Measurements from ENCODE around the gene FKRP. TPM values are rescaled to one million over a fixed set of nuclear protein-coding genes. Genes with fewer than 3 reads are reported as not detected.

FKRP gene
- total and polyA plus RNA-seq, 2 of the 13 experiments (the other 11 are each of a cell fraction or from before 2014, with no cell fraction given): 7.3 to 9.8 TPM

DNA sequence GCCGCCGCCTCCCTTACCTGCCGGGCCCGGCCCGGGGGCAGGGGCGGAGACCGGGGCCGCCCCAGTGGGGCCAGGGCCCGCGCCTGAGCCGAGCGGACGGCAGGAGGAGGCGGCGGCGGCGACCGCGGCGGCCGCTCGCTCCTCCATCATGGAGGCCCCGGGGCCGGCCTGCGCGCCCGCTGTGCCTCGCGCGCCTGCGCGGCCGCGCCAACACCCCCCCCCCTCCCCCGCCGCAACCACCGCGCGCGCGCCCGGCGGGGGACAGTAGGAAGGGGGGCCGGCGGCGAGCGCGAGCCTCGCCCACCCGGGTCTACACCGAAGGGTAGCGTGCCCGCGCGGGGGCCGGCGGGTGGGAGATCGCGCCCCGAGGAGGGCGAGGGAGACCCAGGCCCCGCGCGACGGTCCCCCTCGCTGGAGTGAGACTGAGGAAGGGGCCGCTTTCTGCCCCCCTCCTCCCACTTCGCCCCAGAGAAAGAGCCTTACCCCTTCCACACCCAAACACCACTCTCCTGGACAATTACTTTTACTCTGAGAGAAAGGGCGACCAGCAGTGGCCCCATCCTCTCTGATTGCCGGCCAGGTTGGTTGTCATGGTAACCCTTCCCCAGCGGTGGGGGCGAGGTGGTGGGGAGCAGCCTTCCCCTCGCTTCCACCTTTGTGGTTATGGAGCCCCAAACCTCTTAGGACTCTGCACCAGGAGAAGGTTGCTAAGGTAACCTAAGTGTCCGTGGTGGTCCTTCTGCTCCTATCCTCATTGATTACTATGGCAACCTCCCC lies 612 bp downstream of the FKRP start, which contains the start of gene STRN4 (continued):
- TF ChIP-seq ZIK1 (CRISPR knock-in tag; IDR thresholded peaks at IDR 0.05; ENCODE audit: borderline replicate concordance, low read depth) (no peak), ZNF672 (CRISPR knock-in tag; IDR thresholded peaks at IDR 0.05) (no peak), TSC22D2 (CRISPR knock-in tag; IDR thresholded peaks at IDR 0.05; ENCODE audit: borderline replicate concordance) (no peak), ZMYM2 (CRISPR knock-in tag; IDR thresholded peaks at IDR 0.05) (no peak), SMYD3 (CRISPR knock-in tag; IDR thresholded peaks at IDR 0.05) (no peak), ZFY (CRISPR knock-in tag; IDR thresholded peaks at IDR 0.05) (peak; percentile 41), ZNF274 (CRISPR knock-in tag; IDR thresholded peaks at IDR 0.05) (no peak), CSRNP1 (CRISPR knock-in tag; IDR thresholded peaks at IDR 0.05) (no peak), BRCA1 (CRISPR knock-in tag; IDR thresholded peaks at IDR 0.05) (no peak), NBN (conservative IDR thresholded peaks at IDR 0.05) (no peak), ZNF562 (CRISPR knock-in tag; IDR thresholded peaks at IDR 0.05; ENCODE audit: borderline replicate concordance) (no peak), NFAT5 (CRISPR knock-in tag; IDR thresholded peaks at IDR 0.05) (no peak), BCL6 (CRISPR knock-in tag; IDR thresholded peaks at IDR 0.05) (no peak), ZBTB7A (CRISPR knock-in tag; IDR thresholded peaks at IDR 0.05) (0 out of 2 replicates have a peak, but pooled peaks have one; percentile 63), ZNF598 (CRISPR knock-in tag; IDR thresholded peaks at IDR 0.05; ENCODE audit: borderline replicate concordance) (no peak), RAD21 (CRISPR knock-in tag; IDR thresholded peaks at IDR 0.05) (peak; percentile 25; the same call in 1 of the 2 replicates), ZNF749 (CRISPR knock-in tag; IDR thresholded peaks at IDR 0.05; ENCODE audit: borderline replicate concordance) (no peak), ZSCAN21 (CRISPR knock-in tag; IDR thresholded peaks at IDR 0.05; ENCODE audit: borderline replicate concordance) (no peak), ARNT (IDR thresholded peaks at IDR 0.05) (no peak), KAT8 (CRISPR knock-in tag; IDR thresholded peaks at IDR 0.05) (no peak), GRHL1 (CRISPR knock-in tag; conservative IDR thresholded peaks at IDR 0.05) (no peak), FOXP1 (IDR thresholded peaks at IDR 0.05) (no peak), FOXP1 (CRISPR knock-in tag; IDR thresholded peaks at IDR 0.05) (no peak), CREM (IDR thresholded peaks at IDR 0.05) (no peak), CREM (CRISPR knock-in tag; IDR thresholded peaks at IDR 0.05) (no peak)
